KMS-11 (cell line): ENCODE data around the gene ADAMTS15.

Experiments
- H2AFZ ChIP-seq: fragments of 200-600 bp; sonication (generic); 2 replicates; pipeline ENCODE4 v1.6.1; 2016; ENCODE audit warnings: antibody characterized with exemption, mixed run types, low read depth
- H3K27ac ChIP-seq: fragments of 200-600 bp; sonication (generic); 2 replicates; pipeline ENCODE4 v1.6.1; 2016; ENCODE audit warnings: mild to moderate bottlenecking, mixed run types
- H3K27me3 ChIP-seq: fragments of 200-600 bp; sonication (generic); 2 replicates; pipeline ENCODE4 v1.6.1; 2017; ENCODE audit warnings: mild to moderate bottlenecking, low read depth, mixed run types, moderate library complexity; ENCODE audit not compliant: insufficient read depth
- H3K36me3 ChIP-seq: fragments of 200-600 bp; sonication (generic); 2 replicates; pipeline ENCODE4 v1.6.1; 2017; ENCODE audit warnings: mild to moderate bottlenecking, mixed run types; ENCODE audit not compliant: insufficient read depth
- H3K4me1 ChIP-seq: fragments of 200-600 bp; sonication (generic); 2 replicates; pipeline ENCODE4 v1.6.1; 2016; ENCODE audit warnings: mild to moderate bottlenecking, low read depth, mixed run types; ENCODE audit not compliant: poor library complexity, severe bottlenecking
- H3K4me2 ChIP-seq: fragments of 200-600 bp; sonication (generic); 2 replicates; pipeline ENCODE4 v1.7.0; 2016; ENCODE audit warnings: mild to moderate bottlenecking, mixed run types
- H3K4me3 ChIP-seq: fragments of 200-600 bp; sonication (generic); IDR thresholded peaks from 2 replicates; pipeline ENCODE4 v1.6.1; 2017; ENCODE audit warnings: low read depth, low read length, mixed read lengths; ENCODE audit not compliant: insufficient read depth
- H3K79me2 ChIP-seq: fragments of 200-600 bp; sonication (generic); 2 replicates; pipeline ENCODE4 v1.6.1; 2016; ENCODE audit warnings: low read depth, mixed run types; ENCODE audit not compliant: insufficient read depth
- H3K9ac ChIP-seq: fragments of 200-600 bp; sonication (generic); 2 replicates; pipeline ENCODE4 v1.6.1; 2016; ENCODE audit warnings: mild to moderate bottlenecking, mixed run types
- H4K20me1 ChIP-seq: fragments of 200-600 bp; sonication (generic); 2 replicates; pipeline ENCODE4 v1.6.1; 2016; ENCODE audit warnings: mild to moderate bottlenecking, mixed run types; ENCODE audit not compliant: insufficient read depth
- TF ChIP-seq, protein P1 (sequence below): fragments of 200-600 bp; sonication (generic); conservative IDR thresholded peaks from 2 replicates; pipeline ENCODE4 v1.6.1; 2017; ENCODE audit warnings: low read depth, mild to moderate bottlenecking, antibody characterized with exemption, low read length, moderate library complexity, mixed read lengths

ADAMTS15 gene

DNA sequence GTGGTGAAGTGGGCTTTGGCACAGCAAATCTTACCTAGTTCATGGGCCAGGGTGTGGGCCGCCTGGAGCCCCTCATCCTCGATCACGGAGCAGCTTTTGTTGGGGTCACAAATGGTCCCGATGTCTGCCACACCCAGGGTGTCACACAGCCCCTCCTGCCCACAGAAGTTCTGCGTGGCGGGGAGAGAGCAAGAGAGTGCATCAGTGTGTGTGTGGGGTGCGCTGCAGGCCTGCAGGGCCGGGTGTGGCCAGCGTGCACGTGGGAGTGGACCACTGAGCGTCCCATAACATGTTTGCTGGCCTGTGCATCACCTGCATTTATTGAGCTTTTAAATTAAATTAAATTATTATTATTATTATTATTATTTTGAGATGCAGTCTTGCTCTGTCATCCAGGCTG, 31.5 kb upstream of the ADAMTS15 start:
- H3K27me3 ChIP-seq = no peaks in the 10 kb centered on the region
- no peaks in the 10 kb centered on the region for H3K79me2 ChIP-seq
- H3K4me2 ChIP-seq = no peak overlapping the region

DNA sequence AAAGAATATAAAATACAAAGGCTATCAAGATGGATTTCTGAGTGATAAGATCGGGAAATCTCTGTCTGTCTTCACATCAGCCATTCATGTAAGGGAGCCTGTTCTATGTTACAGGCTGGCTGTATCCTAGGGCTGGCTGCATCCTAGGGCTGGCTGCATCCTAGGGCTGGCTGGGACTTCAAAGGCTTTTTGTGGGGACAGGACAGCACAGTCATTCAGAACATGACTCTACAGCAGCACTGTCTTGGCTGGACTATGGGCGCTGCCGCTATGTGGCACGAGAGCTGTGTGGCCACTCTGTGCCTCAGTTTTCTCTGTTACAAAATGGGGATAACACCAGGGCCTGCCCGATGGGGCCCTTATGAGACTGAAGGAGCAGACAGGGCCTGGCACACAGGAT, 30.2 kb upstream of the ADAMTS15 start:
- no peak overlapping the region for H3K4me2 ChIP-seq
- no peaks in the 10 kb centered on the region for H3K4me1 ChIP-seq
- H2AFZ ChIP-seq = no peak overlapping the region
- H3K79me2 ChIP-seq = no peaks in the 10 kb centered on the region
- H3K27ac ChIP-seq = no peak overlapping the region
- no peak overlapping the region for H3K4me3 ChIP-seq
- no peaks in the 10 kb centered on the region for H3K27me3 ChIP-seq
- no peaks in the 10 kb centered on the region for H4K20me1 ChIP-seq
- TF ChIP-seq, protein P1, sequence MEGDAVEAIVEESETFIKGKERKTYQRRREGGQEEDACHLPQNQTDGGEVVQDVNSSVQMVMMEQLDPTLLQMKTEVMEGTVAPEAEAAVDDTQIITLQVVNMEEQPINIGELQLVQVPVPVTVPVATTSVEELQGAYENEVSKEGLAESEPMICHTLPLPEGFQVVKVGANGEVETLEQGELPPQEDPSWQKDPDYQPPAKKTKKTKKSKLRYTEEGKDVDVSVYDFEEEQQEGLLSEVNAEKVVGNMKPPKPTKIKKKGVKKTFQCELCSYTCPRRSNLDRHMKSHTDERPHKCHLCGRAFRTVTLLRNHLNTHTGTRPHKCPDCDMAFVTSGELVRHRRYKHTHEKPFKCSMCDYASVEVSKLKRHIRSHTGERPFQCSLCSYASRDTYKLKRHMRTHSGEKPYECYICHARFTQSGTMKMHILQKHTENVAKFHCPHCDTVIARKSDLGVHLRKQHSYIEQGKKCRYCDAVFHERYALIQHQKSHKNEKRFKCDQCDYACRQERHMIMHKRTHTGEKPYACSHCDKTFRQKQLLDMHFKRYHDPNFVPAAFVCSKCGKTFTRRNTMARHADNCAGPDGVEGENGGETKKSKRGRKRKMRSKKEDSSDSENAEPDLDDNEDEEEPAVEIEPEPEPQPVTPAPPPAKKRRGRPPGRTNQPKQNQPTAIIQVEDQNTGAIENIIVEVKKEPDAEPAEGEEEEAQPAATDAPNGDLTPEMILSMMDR = no peak
- H3K9ac ChIP-seq = no peak overlapping the region
- H3K36me3 ChIP-seq = no peaks in the 10 kb centered on the region

More for the DNA sequence above, 31.5 kb upstream of the ADAMTS15 start:
- Histone ChIP-seq H3K9ac (no peak overlapping the region), H3K27ac (no peak overlapping the region), H3K4me3 (no peak overlapping the region), H3K4me1 (no peaks in the 10 kb centered on the region), H4K20me1 (no peaks in the 10 kb centered on the region), H2AFZ (no peak overlapping the region), H3K36me3 (no peaks in the 10 kb centered on the region)
- TF ChIP-seq, protein P1 = no peak

DNA sequence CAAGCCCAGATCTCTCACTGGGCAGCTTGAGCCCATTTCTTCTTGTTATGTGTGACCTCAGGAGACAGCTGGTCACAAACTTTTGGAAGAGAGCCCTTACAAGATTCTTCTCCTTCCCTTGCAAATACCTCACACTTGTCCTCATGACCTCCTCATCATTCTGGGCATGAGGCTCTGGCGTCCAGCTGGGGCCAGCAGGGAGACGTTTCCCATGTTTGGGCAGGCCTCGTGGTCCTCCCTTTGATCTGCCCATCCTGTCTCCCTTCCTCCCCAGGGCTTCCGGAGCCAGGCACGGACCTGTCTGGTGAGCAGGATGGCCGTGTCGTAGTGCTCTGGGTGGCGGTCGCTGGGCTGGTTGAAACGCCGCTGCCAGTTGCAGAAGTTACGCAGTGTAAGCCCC, 29.7 kb upstream of the ADAMTS15 start:
- H2AFZ ChIP-seq = no peak overlapping the region
- TF ChIP-seq, protein P1 = no peak
- no peak overlapping the region for H3K27ac ChIP-seq
- no peak overlapping the region for H3K4me2 ChIP-seq
- H3K4me3 ChIP-seq = no peak overlapping the region
- no peak overlapping the region for H3K9ac ChIP-seq
- H4K20me1 ChIP-seq = no peaks in the 10 kb centered on the region
- H3K36me3 ChIP-seq = no peaks in the 10 kb centered on the region
- no peaks in the 10 kb centered on the region for H3K27me3 ChIP-seq
- no peaks in the 10 kb centered on the region for H3K79me2 ChIP-seq
- H3K4me1 ChIP-seq = no peaks in the 10 kb centered on the region

DNA sequence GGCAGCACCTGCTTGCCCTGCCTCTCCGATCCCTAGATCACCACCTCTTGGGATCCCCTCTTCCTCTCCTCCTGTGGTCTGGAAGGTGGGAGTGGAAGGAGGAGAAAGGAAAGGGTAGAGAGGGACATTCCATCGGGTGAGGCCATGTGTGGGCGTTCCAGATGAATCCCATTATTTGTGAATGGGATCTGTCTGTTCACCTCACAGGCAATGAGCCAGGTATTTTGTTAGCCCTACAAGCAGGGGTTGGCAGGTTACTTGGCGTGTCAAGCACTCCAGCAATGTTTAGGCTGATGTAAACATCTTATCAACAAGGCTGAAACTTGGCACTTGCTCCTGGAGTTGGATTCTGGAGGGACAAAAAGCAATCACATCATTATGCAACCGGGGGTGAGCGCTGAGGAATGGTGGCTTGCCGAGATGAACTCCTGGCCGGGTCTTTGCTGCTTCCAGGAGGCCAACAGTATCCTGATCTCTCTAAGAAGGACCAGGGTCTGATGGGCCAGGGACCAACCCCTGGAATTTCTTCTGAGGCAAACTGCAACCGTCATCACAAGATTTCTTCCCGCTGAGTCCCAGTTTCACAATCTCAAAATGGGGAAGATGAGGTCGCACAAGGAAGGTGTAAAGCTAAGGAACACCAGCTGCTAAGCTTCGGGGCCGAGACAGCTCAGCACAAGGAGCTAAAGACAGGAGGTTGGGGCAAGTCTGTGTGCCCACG, 27.8 kb upstream of the ADAMTS15 start:
- no peak overlapping the region for H3K4me3 ChIP-seq
- H3K9ac ChIP-seq = no peak overlapping the region
- no peak overlapping the region for H3K27ac ChIP-seq
- H3K4me2 ChIP-seq = no peak overlapping the region
- no peaks in the 10 kb centered on the region for H3K27me3 ChIP-seq
- H2AFZ ChIP-seq = no peak overlapping the region
- H3K79me2 ChIP-seq = no peaks in the 10 kb centered on the region
- no peaks in the 10 kb centered on the region for H3K36me3 ChIP-seq
- H4K20me1 ChIP-seq = no peaks in the 10 kb centered on the region
- no peaks in the 10 kb centered on the region for H3K4me1 ChIP-seq
- TF ChIP-seq, protein P1 = no peak
